D721Med (cell line): ENCODE measurements around the gene FAM174C.

Experiments used
- DNase-seq: peaks from one replicate; pipeline ENCODE4 v3.0.0; 2011; ENCODE audit warnings: low spot score; ENCODE audit not compliant: insufficient read length
- FAIRE-seq: peaks from 2 replicates; lab custom pipeline; 2011; peaks lifted over from hg19 to GRCh38; lab: Jason Lieb, UNC
- CTCF ChIP-seq: IDR thresholded peaks from 2 replicates; pipeline ENCODE4 v1.5.1; 2012; ENCODE audit warnings: mild to moderate bottlenecking, control low read depth; ENCODE audit not compliant: insufficient read depth; ENCODE audit errors: missing control alignments

Gene FAM174C

GRCh38 chr19:1267477-1268225 lies 7.7 kb upstream of the FAM174C start:
- TF ChIP-seq CTCF, result no peak
- FAIRE-seq (no peak), DNase-seq (no peak)

GRCh38 chr19:1268226-1269064 lies 6.9 kb upstream of the FAM174C start:
- FAIRE-seq (no peak), DNase-seq (no peak)
- TF ChIP-seq CTCF, result no peak

- FAIRE-seq (no peak), DNase-seq (peak; percentile 98)
- TF ChIP-seq CTCF, result no peak
Observed at GRCh38 chr19:1269065-1269477, 6.3 kb upstream of the FAM174C start, which contains the start of gene CIRBP. TSS of gene CIRBP (plus strand) at chr19:1269332. CDS start at chr19:1270934, 1,602 bp downstream.

- DNase-seq, result peak; percentile 92
- no peak for TF ChIP-seq CTCF
- no peak for FAIRE-seq
Observed at GRCh38 chr19:1269478-1270212, 5.7 kb upstream of the FAM174C start.

GRCh38 chr19:1270213-1270853 lies 5.0 kb upstream of the FAM174C start:
- DNase-seq (no peak), FAIRE-seq (no peak)
- no peak for TF ChIP-seq CTCF

GRCh38 chr19:1270854-1271527 lies 4.3 kb upstream of the FAM174C start:
- TF ChIP-seq CTCF, result no peak
- DNase-seq (no peak), FAIRE-seq (no peak)
